ENCODE measurements around the gene FARS2.

The FARS2 gene

GRCh38 chr6:5294392-5295211 lies 33.3 kb downstream of the FARS2 start:
- WGBS, 2 experiments: 91 to 95% methylated on average over 7 to 11 of the region's 11 CpGs
- Histone ChIP-seq H3K4me3 (ENCODE audit: insufficient read depth, low read depth, low read length) (no peak overlapping the region), H3K27me3 (ENCODE audit: control insufficient read depth, insufficient read depth, low read length, poor library complexity, severe bottlenecking) (no peaks in the 10 kb centered on the region)

GRCh38 chr6:5295623-5296022 lies 34.3 kb downstream of the FARS2 start:
- Histone ChIP-seq H3K4me1 (ENCODE audit: control insufficient read depth, insufficient read depth, low read length) (peaks cover 2% of the 10 kb centered on the region), H3K4me3 (ENCODE audit: insufficient read depth, low read depth, low read length) (no peak overlapping the region), H3K27me3 (ENCODE audit: control insufficient read depth, insufficient read depth, low read length, poor library complexity, severe bottlenecking) (no peaks in the 10 kb centered on the region), H3K36me3 (ENCODE audit: control insufficient read depth, insufficient read depth, low read length) (no peaks in the 10 kb centered on the region), H3K27ac (ENCODE audit: insufficient read depth, low read depth, low read length, poor library complexity, severe bottlenecking) (no peak overlapping the region), H3K9me3 (ENCODE audit: control insufficient read depth, low read length) (no peaks in the 10 kb centered on the region)
- WGBS, 2 experiments: 92 to 95% methylated on average over 6 to 7 of the region's 7 CpGs

More at GRCh38 chr6:5294392-5295211, 33.3 kb downstream of the FARS2 start:
- H3K4me1 ChIP-seq (ENCODE audit: control insufficient read depth, insufficient read depth, low read length): peaks cover 2% of the 10 kb centered on the region
- H3K36me3 ChIP-seq (ENCODE audit: control insufficient read depth, insufficient read depth, low read length): no peaks in the 10 kb centered on the region
- no peak overlapping the region for H3K27ac ChIP-seq (ENCODE audit: insufficient read depth, low read depth, low read length, poor library complexity, severe bottlenecking)
- H3K9me3 ChIP-seq (ENCODE audit: control insufficient read depth, low read length): no peaks in the 10 kb centered on the region

GRCh38 chr6:5300206-5300764 lies 39.0 kb downstream of the FARS2 start:
- no peak overlapping the region for H3K4me3 ChIP-seq (ENCODE audit: insufficient read depth, low read depth, low read length)
- no peaks in the 10 kb centered on the region for H3K9me3 ChIP-seq (ENCODE audit: control insufficient read depth, low read length)
- no peaks in the 10 kb centered on the region for H3K36me3 ChIP-seq (ENCODE audit: control insufficient read depth, insufficient read depth, low read length)
- no peaks in the 10 kb centered on the region for H3K27me3 ChIP-seq (ENCODE audit: control insufficient read depth, insufficient read depth, low read length, poor library complexity, severe bottlenecking)
- H3K27ac ChIP-seq (ENCODE audit: insufficient read depth, low read depth, low read length, poor library complexity, severe bottlenecking): no peak overlapping the region
- WGBS, 2 experiments: 82 to 89% methylated on average over 1 of the region's 1 CpG
- H3K4me1 ChIP-seq (ENCODE audit: control insufficient read depth, insufficient read depth, low read length): peaks cover 2% of the 10 kb centered on the region

- H3K27ac ChIP-seq (ENCODE audit: insufficient read depth, low read depth, low read length, poor library complexity, severe bottlenecking): no peak overlapping the region
- WGBS, 2 experiments: 91 to 93% methylated on average over 10 of the region's 10 CpGs
- no peak overlapping the region for H3K4me3 ChIP-seq (ENCODE audit: insufficient read depth, low read depth, low read length)
- H3K9me3 ChIP-seq (ENCODE audit: control insufficient read depth, low read length): no peaks in the 10 kb centered on the region
- no peaks in the 10 kb centered on the region for H3K27me3 ChIP-seq (ENCODE audit: control insufficient read depth, insufficient read depth, low read length, poor library complexity, severe bottlenecking)
- no peaks in the 10 kb centered on the region for H3K36me3 ChIP-seq (ENCODE audit: control insufficient read depth, insufficient read depth, low read length)
- H3K4me1 ChIP-seq (ENCODE audit: control insufficient read depth, insufficient read depth, low read length): peaks cover 2% of the 10 kb centered on the region
Observed at GRCh38 chr6:5302220-5302946, 41.1 kb downstream of the FARS2 start.

- H3K4me3 ChIP-seq (ENCODE audit: insufficient read depth, low read depth, low read length): no peak overlapping the region
- H3K36me3 ChIP-seq (ENCODE audit: control insufficient read depth, insufficient read depth, low read length): no peaks in the 10 kb centered on the region
- H3K9me3 ChIP-seq (ENCODE audit: control insufficient read depth, low read length): no peaks in the 10 kb centered on the region
- 34 to 38% methylated on average over 10 of the region's 10 CpGs for WGBS, 2 experiments
- no peaks in the 10 kb centered on the region for H3K27me3 ChIP-seq (ENCODE audit: control insufficient read depth, insufficient read depth, low read length, poor library complexity, severe bottlenecking)
- no peaks in the 10 kb centered on the region for H3K4me1 ChIP-seq (ENCODE audit: control insufficient read depth, insufficient read depth, low read length)
- no peak overlapping the region for H3K27ac ChIP-seq (ENCODE audit: insufficient read depth, low read depth, low read length, poor library complexity, severe bottlenecking)
Observed at GRCh38 chr6:5302995-5303622, 41.8 kb downstream of the FARS2 start.

DNA sequence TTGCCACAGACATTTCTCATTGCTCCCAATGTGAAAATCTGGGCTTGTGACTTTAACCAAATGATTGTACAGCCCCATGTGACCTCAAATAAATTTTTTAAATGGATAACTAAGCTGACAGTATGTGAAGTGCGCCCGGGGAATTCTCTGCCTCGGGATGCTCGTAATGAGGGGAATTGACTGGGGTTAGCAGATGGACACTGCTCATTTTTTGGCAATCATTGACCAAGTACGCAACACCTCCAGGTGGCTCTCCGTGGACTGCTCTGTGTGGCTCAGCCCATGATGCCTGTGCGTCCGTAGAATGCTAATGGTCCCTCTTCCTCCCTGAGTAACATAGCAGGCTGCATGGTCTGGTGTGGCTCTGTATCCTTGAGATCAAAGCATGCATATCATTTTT lies 42.4 kb downstream of the FARS2 start:
- Histone ChIP-seq H3K36me3 (ENCODE audit: control insufficient read depth, insufficient read depth, low read length) (no peaks in the 10 kb centered on the region), H3K27ac (ENCODE audit: insufficient read depth, low read depth, low read length, poor library complexity, severe bottlenecking) (no peak overlapping the region), H3K4me1 (ENCODE audit: control insufficient read depth, insufficient read depth, low read length) (no peaks in the 10 kb centered on the region), H3K9me3 (ENCODE audit: control insufficient read depth, low read length) (no peaks in the 10 kb centered on the region), H3K27me3 (ENCODE audit: control insufficient read depth, insufficient read depth, low read length, poor library complexity, severe bottlenecking) (no peaks in the 10 kb centered on the region), H3K4me3 (ENCODE audit: insufficient read depth, low read depth, low read length) (no peak overlapping the region)
- WGBS, 2 experiments: 94% methylated on average over 8 of the region's 8 CpGs

GRCh38 chr6:5305968-5306626 lies 44.8 kb downstream of the FARS2 start:
- H3K36me3 ChIP-seq (ENCODE audit: control insufficient read depth, insufficient read depth, low read length): no peaks in the 10 kb centered on the region
- H3K27me3 ChIP-seq (ENCODE audit: control insufficient read depth, insufficient read depth, low read length, poor library complexity, severe bottlenecking): no peaks in the 10 kb centered on the region
- no peak overlapping the region for H3K27ac ChIP-seq (ENCODE audit: insufficient read depth, low read depth, low read length, poor library complexity, severe bottlenecking)
- H3K4me3 ChIP-seq (ENCODE audit: insufficient read depth, low read depth, low read length): no peak overlapping the region
- no peaks in the 10 kb centered on the region for H3K9me3 ChIP-seq (ENCODE audit: control insufficient read depth, low read length)
- H3K4me1 ChIP-seq (ENCODE audit: control insufficient read depth, insufficient read depth, low read length): no peaks in the 10 kb centered on the region
- WGBS, 2 experiments: 81 to 92% methylated on average over 3 to 5 of the region's 5 CpGs

DNA sequence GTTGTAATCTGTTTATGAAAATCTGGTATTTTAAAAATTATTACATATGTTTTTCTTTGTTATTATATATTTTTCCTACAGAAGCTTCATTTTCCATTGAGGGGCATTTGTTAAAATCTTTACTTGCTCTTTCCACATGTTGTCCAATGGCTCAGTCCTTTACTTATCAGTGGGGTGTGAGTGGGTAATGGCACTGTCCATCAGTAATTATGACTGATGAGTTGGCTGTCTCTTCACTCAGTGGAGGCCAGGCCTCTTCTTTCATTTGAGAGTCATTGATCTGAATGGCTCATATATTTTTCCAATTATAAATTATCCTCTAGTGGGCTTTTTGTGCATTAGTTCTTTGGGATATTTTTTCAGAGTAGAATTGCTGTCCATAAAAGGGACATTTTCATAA lies 45.7 kb downstream of the FARS2 start:
- no peak overlapping the region for H3K27ac ChIP-seq (ENCODE audit: insufficient read depth, low read depth, low read length, poor library complexity, severe bottlenecking)
- no peaks in the 10 kb centered on the region for H3K4me1 ChIP-seq (ENCODE audit: control insufficient read depth, insufficient read depth, low read length)
- H3K27me3 ChIP-seq (ENCODE audit: control insufficient read depth, insufficient read depth, low read length, poor library complexity, severe bottlenecking): no peaks in the 10 kb centered on the region
- H3K9me3 ChIP-seq (ENCODE audit: control insufficient read depth, low read length): no peaks in the 10 kb centered on the region
- no peak overlapping the region for H3K4me3 ChIP-seq (ENCODE audit: insufficient read depth, low read depth, low read length)
- no peaks in the 10 kb centered on the region for H3K36me3 ChIP-seq (ENCODE audit: control insufficient read depth, insufficient read depth, low read length)

- no peaks in the 10 kb centered on the region for H3K27me3 ChIP-seq (ENCODE audit: control insufficient read depth, insufficient read depth, low read length, poor library complexity, severe bottlenecking)
- H3K36me3 ChIP-seq (ENCODE audit: control insufficient read depth, insufficient read depth, low read length): no peaks in the 10 kb centered on the region
- 83 to 88% methylated on average over 4 of the region's 4 CpGs for WGBS, 2 experiments
- H3K4me1 ChIP-seq (ENCODE audit: control insufficient read depth, insufficient read depth, low read length): no peaks in the 10 kb centered on the region
- no peak overlapping the region for H3K4me3 ChIP-seq (ENCODE audit: insufficient read depth, low read depth, low read length)
- H3K27ac ChIP-seq (ENCODE audit: insufficient read depth, low read depth, low read length, poor library complexity, severe bottlenecking): no peak overlapping the region
- no peaks in the 10 kb centered on the region for H3K9me3 ChIP-seq (ENCODE audit: control insufficient read depth, low read length)
Observed at GRCh38 chr6:5308066-5308465, 46.8 kb downstream of the FARS2 start.
